SH-SY5Y (cell line): ENCODE results near the gene ETV6.

Experiments used
- GATA2 ChIP-seq: IDR thresholded peaks from 2 replicates; pipeline ENCODE4 v1.6.1; 2011; ENCODE audit warnings: mild to moderate bottlenecking, low read depth, low read length
- GATA3 ChIP-seq: IDR thresholded peaks from 2 replicates; pipeline ENCODE4 v1.6.1; 2011; ENCODE audit warnings: low read depth, mild to moderate bottlenecking, low read length, moderate library complexity

GRCh38 chr12:11786638-11787365 is 137.3 kb downstream of the ETV6 start:
- TF ChIP-seq GATA2: no peak
- TF ChIP-seq GATA3: no peak
